K562 treated with DMSO at 1 percent for 24 hours (cell line): ENCODE results near the gene SATL1. TPM values are rescaled to one million over a fixed set of nuclear protein-coding genes. Genes with fewer than 3 reads are reported as not detected.

ENCODE experiments used
- total RNA-seq: library from RNA; unstranded; fragments of 300-600 nt; gene quantifications from 2 replicates; pipeline ENCODE4 v1.2.3, GENCODE V29; 2022; ENCODE audit warnings: low read depth; ENCODE audit not compliant: insufficient read depth

SATL1 gene, protein sequence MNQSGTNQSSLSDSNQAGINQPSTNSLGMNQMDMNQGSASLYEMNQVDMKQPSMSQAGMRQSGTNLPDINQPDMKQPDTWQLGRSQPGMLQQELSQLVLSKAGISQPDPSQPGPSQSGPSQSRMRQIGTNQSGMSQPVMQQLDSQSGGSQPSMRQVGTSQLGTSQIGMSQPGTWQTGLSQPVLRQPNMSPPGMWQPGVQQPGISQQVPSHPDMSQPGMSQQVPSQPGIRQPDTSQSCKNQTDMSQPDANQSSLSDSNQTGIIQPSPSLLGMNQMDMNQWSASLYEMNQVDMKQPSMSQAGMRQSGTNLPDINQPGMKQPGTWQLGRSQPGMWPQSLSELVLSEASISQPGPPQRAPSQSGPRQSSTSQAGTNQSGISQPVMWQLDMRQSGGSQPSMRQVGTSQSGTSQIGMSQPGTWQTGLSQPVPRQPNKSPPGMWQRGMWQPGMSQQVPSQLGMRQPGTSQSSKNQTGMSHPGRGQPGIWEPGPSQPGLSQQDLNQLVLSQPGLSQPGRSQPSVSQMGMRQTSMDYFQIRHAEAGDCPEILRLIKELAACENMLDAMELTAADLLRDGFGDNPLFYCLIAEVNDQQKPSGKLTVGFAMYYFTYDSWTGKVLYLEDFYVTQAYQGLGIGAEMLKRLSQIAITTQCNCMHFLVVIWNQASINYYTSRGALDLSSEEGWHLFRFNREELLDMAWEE
- not detected in 2 replicates for total RNA-seq

DNA sequence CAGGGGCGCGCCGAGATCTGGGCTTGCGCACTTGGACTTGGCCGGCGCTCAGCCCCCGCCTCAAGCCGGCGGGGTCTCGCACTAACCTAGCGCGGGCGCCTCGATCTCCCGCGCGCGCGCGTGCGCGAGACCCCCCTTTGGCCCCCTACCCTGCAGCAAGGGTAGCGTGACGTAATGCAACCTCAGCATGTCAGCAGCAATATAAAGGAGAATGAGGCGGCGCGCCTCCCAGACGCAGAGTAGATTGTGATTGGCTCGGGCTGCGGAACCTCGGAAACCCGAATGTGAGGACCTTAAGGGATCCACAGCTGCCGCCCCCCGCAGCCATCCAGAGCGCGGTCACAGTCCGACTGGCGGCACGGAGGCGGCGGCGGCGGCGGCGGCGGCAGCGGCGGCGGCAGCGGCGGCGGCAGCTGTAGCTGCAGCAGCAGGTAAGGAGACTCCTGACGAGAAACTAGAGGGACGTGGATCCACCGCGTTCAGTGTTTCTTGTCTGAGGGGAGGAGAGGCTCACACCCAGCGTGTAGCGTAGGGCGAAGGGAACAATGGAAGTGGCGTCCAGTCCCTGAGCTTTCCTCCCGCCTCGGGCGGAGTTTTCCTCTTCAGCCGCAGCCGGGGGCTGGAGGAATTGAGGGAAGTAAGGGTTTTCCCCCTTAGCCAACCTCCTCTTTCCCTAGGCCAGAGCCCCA is at the start of gene SATL1, which contains the start of gene ZNF711:
SATL1 (minus strand) TSS at position 19 of the 689 bp plus-strand sequence. CDS start 134,811 bp downstream, outside the sequence.
ZNF711 (plus strand) TSS at position 231 of the 689 bp plus-strand sequence. CDS start 3,582 bp downstream, outside the sequence.

Other genes with a start within 250 kb of the SATL1 start
- gene APOOL, start 239.9 kb downstream of the SATL1 start, total RNA-seq = 8.7 and 9.8 TPM in 2 replicates
- 3.6 and 3.9 TPM in 2 replicates for gene ZNF711, start 212 bp upstream of the SATL1 start, total RNA-seq
- not detected in 2 replicates for gene POF1B, start 135.9 kb upstream of the SATL1 start, total RNA-seq